ENCODE measurements around the gene ACTG2.

ACTG2 gene

GRCh38 chr2:73904952-73905351 is 12.1 kb downstream of the ACTG2 start:
- H3K4me3 ChIP-seq (ENCODE audit: control insufficient read depth, low read depth, low read length), result no peak overlapping the region
- no peak for DNase-seq (ENCODE audit: low read depth)
- TF ChIP-seq CTCF (conservative IDR thresholded peaks at IDR 0.05; ENCODE audit: control insufficient read depth, insufficient read depth, low read depth, low read length), result no peak

DNA sequence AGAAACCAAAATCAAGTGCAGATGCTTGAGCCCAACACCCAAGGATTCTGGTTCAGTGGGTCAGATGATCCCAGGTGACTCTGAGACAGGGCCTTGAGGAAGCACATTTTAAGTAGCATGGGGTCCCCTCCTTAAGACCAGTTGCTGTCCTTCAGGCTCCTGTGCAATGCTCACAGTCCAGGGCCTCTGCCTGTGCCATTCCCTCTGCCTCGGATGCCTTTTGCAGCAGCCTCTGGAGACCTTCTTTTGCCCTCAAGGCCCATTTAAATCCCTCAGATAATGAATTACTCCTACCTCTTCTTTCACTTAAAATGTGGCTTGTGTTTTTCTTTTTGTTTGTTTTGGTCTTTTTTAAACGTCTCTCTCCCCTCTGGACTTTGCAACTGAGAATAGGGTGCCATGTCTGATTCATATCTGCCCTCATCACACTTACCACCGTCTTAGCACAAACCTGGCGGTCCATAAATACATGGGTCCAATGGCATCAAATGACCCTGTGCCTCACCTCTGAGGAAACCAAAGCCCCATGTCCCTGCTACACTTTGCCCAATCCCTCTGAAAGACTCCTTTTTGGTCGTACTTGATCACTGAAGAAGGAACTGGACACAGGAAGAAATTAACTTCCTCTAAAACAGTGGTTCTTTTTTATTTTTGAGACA is 14.2 kb downstream of the ACTG2 start:
- no peak for DNase-seq (ENCODE audit: low read depth)
- TF ChIP-seq CTCF (conservative IDR thresholded peaks at IDR 0.05; ENCODE audit: control insufficient read depth, insufficient read depth, low read depth, low read length), result no peak

GRCh38 chr2:73907840-73908452 is 15.1 kb downstream of the ACTG2 start:
- no peak overlapping the region for H3K4me3 ChIP-seq (ENCODE audit: control insufficient read depth, low read depth, low read length)
- TF ChIP-seq CTCF (conservative IDR thresholded peaks at IDR 0.05; ENCODE audit: control insufficient read depth, insufficient read depth, low read depth, low read length), result peak; percentile 19
- DNase-seq (ENCODE audit: low read depth), result peak; percentile 45

More for the DNA sequence above, 14.2 kb downstream of the ACTG2 start:
- no peak overlapping the region for H3K4me3 ChIP-seq (ENCODE audit: control insufficient read depth, low read depth, low read length)

DNA sequence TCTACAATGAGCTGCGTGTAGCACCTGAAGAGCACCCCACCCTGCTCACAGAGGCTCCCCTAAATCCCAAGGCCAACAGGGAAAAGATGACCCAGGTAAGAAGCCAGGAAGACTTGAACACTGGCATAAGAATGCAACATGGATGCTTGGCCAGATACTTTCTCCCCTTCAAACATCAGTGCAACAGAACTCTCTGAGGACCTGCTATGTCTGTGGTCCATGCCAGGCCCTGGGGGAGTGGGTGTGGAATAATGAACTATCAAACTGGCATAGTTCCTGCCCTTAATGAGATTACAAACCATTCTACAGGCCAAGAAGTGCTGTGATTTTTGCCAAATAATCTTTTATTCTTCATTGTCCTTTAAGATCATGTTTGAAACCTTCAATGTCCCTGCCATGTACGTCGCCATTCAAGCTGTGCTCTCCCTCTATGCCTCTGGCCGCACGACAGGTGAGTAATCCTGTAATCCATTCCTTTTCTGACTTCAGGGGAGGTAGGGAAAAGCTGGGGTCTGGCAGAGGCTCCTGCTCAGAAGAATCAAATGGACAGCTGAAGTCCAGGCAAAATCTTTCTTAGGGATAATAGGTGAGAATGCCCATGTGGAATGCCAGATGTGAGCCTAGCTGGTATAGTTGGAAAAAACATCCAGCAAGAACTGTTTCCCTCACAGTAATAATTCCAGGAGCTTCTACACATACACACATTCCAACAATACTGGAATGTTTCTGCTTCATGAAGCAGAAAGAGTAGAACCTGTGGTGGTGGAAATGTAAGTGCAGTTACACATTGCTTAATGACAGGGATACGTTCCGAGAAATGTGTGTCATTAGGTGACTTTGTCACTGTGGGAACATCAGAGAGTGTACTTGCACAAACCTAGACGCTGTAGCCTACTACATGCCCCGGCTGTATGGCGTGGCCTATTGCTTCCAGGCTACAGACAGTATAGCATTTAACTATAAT is 16.2 kb downstream of the ACTG2 start:
- TF ChIP-seq CTCF (conservative IDR thresholded peaks at IDR 0.05; ENCODE audit: control insufficient read depth, insufficient read depth, low read depth, low read length), result no peak
- no peak for DNase-seq (ENCODE audit: low read depth)
- no peak overlapping the region for H3K4me3 ChIP-seq (ENCODE audit: control insufficient read depth, low read depth, low read length)

DNA sequence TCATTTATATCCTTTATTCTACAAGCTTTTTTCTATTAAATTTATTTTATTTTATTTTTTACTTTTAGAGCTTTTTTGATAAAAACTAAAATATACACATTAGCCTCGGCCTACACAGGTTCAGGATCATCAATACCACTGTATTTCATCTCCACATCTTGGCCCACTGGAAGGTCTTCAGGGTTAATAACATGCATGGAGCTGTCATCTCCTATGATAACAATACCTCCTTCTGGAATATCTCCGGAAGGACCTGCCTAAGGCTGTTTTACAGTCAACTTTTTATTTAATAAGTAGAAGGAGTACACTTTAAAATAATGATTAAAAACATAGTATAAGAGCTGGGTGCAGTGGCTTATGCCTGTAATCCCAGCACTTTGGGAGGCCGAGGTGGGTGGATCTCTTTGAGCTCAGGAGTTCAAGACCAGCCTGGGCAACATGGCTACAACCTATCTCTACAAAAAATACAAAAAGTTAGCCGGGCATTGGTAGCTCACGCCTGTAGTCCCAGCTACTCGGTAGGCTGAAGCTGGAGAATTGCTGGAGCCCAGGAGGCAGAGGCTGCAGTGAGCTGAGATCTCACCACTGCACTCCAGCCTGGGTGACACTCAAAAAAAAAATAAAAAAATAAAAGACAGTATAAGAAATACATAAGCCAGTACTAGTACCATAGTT is 18.2 kb downstream of the ACTG2 start:
- TF ChIP-seq CTCF (conservative IDR thresholded peaks at IDR 0.05; ENCODE audit: control insufficient read depth, insufficient read depth, low read depth, low read length), result no peak
- H3K4me3 ChIP-seq (ENCODE audit: control insufficient read depth, low read depth, low read length), result no peak overlapping the region
- no peak for DNase-seq (ENCODE audit: low read depth)

DNA sequence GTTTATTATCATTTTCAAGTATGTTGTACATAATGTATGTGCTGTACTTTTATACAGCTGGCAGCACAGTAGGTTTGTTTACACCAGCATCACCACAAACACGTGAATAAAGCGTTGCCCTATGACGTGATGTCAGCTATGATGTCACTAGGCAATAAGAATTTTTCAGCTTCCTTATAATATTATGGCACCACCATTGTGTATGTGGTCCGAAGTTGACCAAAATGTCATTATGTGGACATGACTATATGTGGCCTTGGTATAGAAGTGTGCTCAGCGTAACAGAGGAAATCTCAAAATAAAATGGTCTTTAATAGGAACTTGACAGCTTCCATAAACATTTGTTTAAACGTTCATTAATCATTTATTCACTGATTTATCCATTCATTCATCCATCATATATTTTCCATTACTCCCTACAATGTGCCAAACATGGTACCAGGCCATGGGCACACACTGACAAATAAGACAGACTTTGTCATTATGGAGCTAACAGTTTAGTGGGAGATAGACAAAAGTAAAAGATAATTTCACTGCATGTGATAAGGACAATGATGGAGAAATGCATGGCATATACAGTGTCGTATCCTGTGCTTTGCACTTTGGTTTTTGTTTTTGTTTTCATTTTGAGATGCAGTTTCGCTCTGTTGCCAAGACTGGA is 18.9 kb downstream of the ACTG2 start:
- no peak overlapping the region for H3K4me3 ChIP-seq (ENCODE audit: control insufficient read depth, low read depth, low read length)
- no peak for TF ChIP-seq CTCF (conservative IDR thresholded peaks at IDR 0.05; ENCODE audit: control insufficient read depth, insufficient read depth, low read depth, low read length)
- no peak for DNase-seq (ENCODE audit: low read depth)
